Spleen (tissue), 11 donors: ENCODE results near the gene ICAM3. TPM values are rescaled to one million over a fixed set of nuclear protein-coding genes. Genes with fewer than 3 reads are reported as not detected.

Experiments used
- DNase-seq: peaks from one replicate; pipeline ENCODE4 v3.0.0-alpha.2; 2020
- H3K27ac ChIP-seq, 8 donors: fragments of 200-600 bp; sonication (generic) in 7 of 8; 1 replicate in 4 of 8; 2 replicates in 4 of 8; pipeline versions ENCODE4 v1.5.0 to v1.8.0; 2016 to 2021; ENCODE audit warnings: inconsistent platforms in 4 of 8, mild to moderate bottlenecking in 4 of 8, moderate library complexity in 1 of 8
- H3K27me3 ChIP-seq, 7 donors: fragments of 200-600 bp; sonication (generic) in 6 of 7; replicated peaks in 1 of 7; 1 replicate in 4 of 7; 2 replicates in 3 of 7; pipeline versions ENCODE4 v1.5.0 to v1.8.0; 2016 to 2021; ENCODE audit warnings: inconsistent platforms in 3 of 7, mild to moderate bottlenecking in 1 of 7
- H3K36me3 ChIP-seq, 6 donors: fragments of 200-600 bp; sonication (generic) in 5 of 6; 1 replicate in 4 of 6; 2 replicates in 2 of 6; pipeline versions ENCODE4 v1.5.0 to v1.8.0; 2016 to 2021; ENCODE audit warnings: inconsistent platforms in 2 of 6
- H3K4me1 ChIP-seq, 6 donors: fragments of 200-600 bp; sonication (generic) in 5 of 6; 1 replicate in 3 of 6; 2 replicates in 3 of 6; pipeline versions ENCODE4 v1.5.0 to v1.8.0; 2016 to 2021; ENCODE audit warnings: inconsistent platforms in 3 of 6
- H3K4me3 ChIP-seq, 8 donors: fragments of 200-600 bp; sonication (generic) in 7 of 8; 1 replicate in 4 of 8; 2 replicates in 4 of 8; pipeline versions ENCODE4 v1.5.0 to v1.8.0; 2016 to 2021; ENCODE audit warnings: inconsistent platforms in 4 of 8, mild to moderate bottlenecking in 4 of 8, moderate library complexity in 2 of 8
- H3K9me3 ChIP-seq, 8 donors: fragments of 200-600 bp; sonication (generic) in 7 of 8; 1 replicate in 4 of 8; 2 replicates in 4 of 8; pipeline versions ENCODE4 v1.5.0 to v1.8.0; 2016 to 2021; ENCODE audit warnings: inconsistent platforms in 4 of 8
- CTCF ChIP-seq, 11 experiments: fragments of 200-600 bp in 7 of 11; fragments of 450-650 bp in 4 of 11; sonication (generic) in 4 of 11; IDR thresholded peaks in 8 of 11; conservative IDR thresholded peaks in 3 of 11; 1 replicate in 7 of 11; 2 replicates in 4 of 11; pipeline versions ENCODE4 v1.4.0 to v1.8.0; 2016 to 2021; ENCODE audit warnings: antibody characterized with exemption in 11 of 11, inconsistent platforms in 4 of 11, mild to moderate bottlenecking in 1 of 11
- POLR2A ChIP-seq, 3 donors: fragments of 450-650 bp; IDR thresholded peaks; one replicate each; pipeline ENCODE4 v1.5.1; 2017; ENCODE audit warnings: antibody characterized with exemption in 3 of 3, mild to moderate bottlenecking in 1 of 3
- POLR2AphosphoS5 ChIP-seq, 3 donors: sonication (generic); formaldehyde crosslinking; IDR thresholded peaks; one replicate each; pipeline ENCODE4 v1.5.1; 2017; ENCODE audit warnings: antibody characterized with exemption in 3 of 3
- WGBS, 5 donors: extraction: QIAGEN DNeasy Blood & Tissue Kit in 3 of 5; methylation state at CpG; one replicate each; pipeline versions ENCODE4 v1.1.5 to v1.1.7; 2013 to 2018; 5-methylcytosine and 5-hydroxymethylcytosine counted together
- intact Hi-C: fragments of 100-400 bp; cut with DNase I; formaldehyde crosslinking; loops from one replicate; pipeline ENCODE4 v1.15.0; 2023; ENCODE audit warnings: low total_unique reads
- polyA plus RNA-seq, 3 donors: library from polyadenylated mRNA; stranded (reverse); fragments of 200-250 nt; gene quantifications; one replicate each; pipeline ENCODE4 v1.2.1, GENCODE V29; 2013
- total RNA-seq, 7 donors: library from RNA; depleted of rRNA in 3 of 7; stranded (reverse); fragments of >200 nt in 3 of 7; fragmentation: NEBNext Ultra II Directional in 4 of 7; extraction: Animal tissue kit (Norgen Biotek cat#: 25700) in 4 of 7; gene quantifications; one replicate each; pipeline versions ENCODE4 v1.1.0 to v1.2.1, GENCODE V29; 2016 to 2021
- donor health status: healthy with polysubstance abuse.
- donor health status: DM: no; HTN: no; CAD: no; lungs with moderate emphysema.
- donor health status: DM: no; HTN: no; CAD: no.
- donor health status: Bipolar disorder and iron deficiency.
- donor health status: healthy.
- donor health status: DM: no; HTN: no; CAD: no.
- donor health status: DM: yes; HTN: yes; CAD: no.

The ICAM3 gene
- total and polyA plus RNA-seq, 10 donors = 69.3 to 180 (median 111) TPM

GRCh38 chr19:10335352-10335985 lies 4.0 kb downstream of the ICAM3 start:
- peaks cover 24 to 93% (median 61%) of the 10 kb centered on the region in 6 donors for H3K4me1 ChIP-seq
- no peaks in the 10 kb centered on the region for H3K9me3 ChIP-seq
- WGBS, 5 donors = 71 to 85% (median 79%) methylated on average over 9 to 26 of the region's 26 CpGs
- intact Hi-C loops = loop anchor here (10.0 kb wide), 1 partner anchor 61 kb away; the partner anchor contains the start of gene ICAM1
- peaks cover 0 to 43% (median 17%) of the 10 kb centered on the region in 6 donors for H3K36me3 ChIP-seq
- H3K4me3 ChIP-seq = peak overlapping the region in 1 of 8 donors; percentile 91
- no peaks in the 10 kb centered on the region for H3K27me3 ChIP-seq
- no peak for DNase-seq
- peak overlapping the region in 4 of 8 donors; percentile 93 to 95 (median 94) for H3K27ac ChIP-seq
- TF ChIP-seq CTCF (IDR thresholded peaks at IDR 0.05 in 8 of 11, conservative IDR thresholded peaks at IDR 0.05 in 3 of 11) = no peak
- no peak for TF ChIP-seq POLR2A (IDR thresholded peaks at IDR 0.05)
- peak in 1 of 3 donors; percentile 8 for TF ChIP-seq POLR2AphosphoS5 (IDR thresholded peaks at IDR 0.05)

- Histone ChIP-seq H3K9me3 (no peaks in the 10 kb centered on the region), H3K27me3 (no peaks in the 10 kb centered on the region), H3K27ac (peak overlapping the region; percentile 14 to 95 (median 92)), H3K4me3 (peak overlapping the region; percentile 1 to 91 (median 80)), H3K4me1 (peaks cover 21 to 90% (median 56%) of the 10 kb centered on the region in 6 donors), H3K36me3 (peaks cover 0 to 50% (median 24%) of the 10 kb centered on the region in 6 donors)
- intact Hi-C loops = loop anchor here (10.0 kb wide), 1 partner anchor 60 kb away; the partner anchor contains the start of gene ICAM1
- peak; percentile 93 for DNase-seq
- no peak for TF ChIP-seq POLR2A (IDR thresholded peaks at IDR 0.05)
- TF ChIP-seq CTCF (IDR thresholded peaks at IDR 0.05 in 8 of 11, conservative IDR thresholded peaks at IDR 0.05 in 3 of 11) = peak in 2 of 11 experiments; percentile 11 to 13
- TF ChIP-seq POLR2AphosphoS5 (IDR thresholded peaks at IDR 0.05) = peak; percentile 76 to 87 (median 84)
- WGBS, 5 donors = 53 to 72% (median 60%) methylated on average over 47 to 59 of the region's 59 CpGs
Measured at GRCh38 chr19:10334588-10335351, 4.7 kb downstream of the ICAM3 start.

- Histone ChIP-seq H3K27ac (peak overlapping the region; percentile 14 to 95 (median 92)), H3K9me3 (no peaks in the 10 kb centered on the region), H3K36me3 (peaks cover 0 to 58% (median 32%) of the 10 kb centered on the region in 6 donors), H3K4me3 (peak overlapping the region; percentile 1 to 91 (median 80)), H3K4me1 (peaks cover 18 to 82% (median 50%) of the 10 kb centered on the region in 6 donors), H3K27me3 (no peaks in the 10 kb centered on the region)
- WGBS, 5 donors = 43 to 55% (median 45%) methylated on average over 34 to 44 of the region's 44 CpGs
- DNase-seq = no peak
- no peak for TF ChIP-seq CTCF (IDR thresholded peaks at IDR 0.05 in 8 of 11, conservative IDR thresholded peaks at IDR 0.05 in 3 of 11)
- TF ChIP-seq POLR2AphosphoS5 (IDR thresholded peaks at IDR 0.05) = no peak
- no peak for TF ChIP-seq POLR2A (IDR thresholded peaks at IDR 0.05)
- intact Hi-C loops = loop anchor here (10.0 kb wide), 1 partner anchor 59 kb away; the partner anchor contains the start of gene ICAM1
Measured at GRCh38 chr19:10333758-10334587, 5.5 kb downstream of the ICAM3 start.
